ENCODE results near the gene CKB. TPM values are rescaled to one million over a fixed set of nuclear protein-coding genes. Genes with fewer than 3 reads are reported as not detected.

The CKB gene
- total RNA-seq, 6 donors from 2014 or later, result 168 to 303 (median 231) TPM

DNA sequence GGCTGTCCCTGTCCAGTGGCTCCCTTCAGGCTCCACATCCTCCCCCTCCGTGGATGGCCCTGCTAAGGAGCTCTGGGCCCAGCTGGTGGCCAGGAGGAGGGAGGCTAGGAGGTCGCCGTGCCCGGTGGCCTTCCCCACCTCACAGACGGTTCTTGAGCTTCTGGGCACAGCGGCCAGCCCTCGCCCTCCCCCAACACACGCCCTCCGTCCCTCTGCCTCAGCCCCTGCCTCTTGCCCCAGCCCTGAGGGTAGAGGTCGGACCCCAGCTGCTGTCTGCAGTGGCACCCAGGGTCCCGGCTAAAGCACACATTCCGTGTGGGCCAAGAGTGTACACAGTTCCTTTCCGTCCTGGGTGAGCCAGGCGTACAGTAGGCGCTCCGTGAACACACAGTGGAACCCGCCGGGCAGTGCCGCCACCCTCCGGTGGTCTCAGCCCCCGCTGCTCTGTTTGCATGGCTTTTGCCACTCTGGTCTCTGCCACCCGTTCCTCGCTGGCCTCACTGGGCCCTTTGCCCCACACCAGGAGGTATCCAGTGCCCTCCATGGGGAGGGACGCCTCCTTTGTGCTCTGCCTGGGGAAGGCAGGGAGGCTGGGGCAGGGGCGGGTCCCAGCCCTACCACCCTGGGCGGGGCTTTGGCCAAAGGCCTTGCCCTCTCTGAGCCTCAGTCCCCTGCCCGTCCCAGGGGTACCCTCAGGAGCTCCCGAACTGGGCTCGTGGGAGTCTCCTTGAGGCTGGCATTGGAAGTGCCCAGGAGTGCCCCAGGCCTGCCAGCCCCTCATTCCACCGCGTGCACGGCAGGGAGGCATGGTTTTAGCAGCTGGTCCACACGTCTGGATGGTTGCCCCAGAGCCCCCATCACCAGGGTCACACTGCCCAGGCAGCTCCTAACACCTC, 19.3 kb upstream of the CKB start:
- ATAC-seq (ENCODE audit: low FRiP score in 2 of 2) (no peak), DNase-seq (peak; percentile 38 to 77)
- peaks cover 49 to 70% (median 54%) of the 10 kb centered on the region in 4 donors for H3K4me1 ChIP-seq
- H3K27ac ChIP-seq, result peak overlapping the region; percentile 84 to 91 (median 88)
- no peak overlapping the region for H3K4me3 ChIP-seq
- H3K27me3 ChIP-seq, result no peaks in the 10 kb centered on the region
- 68 to 70% methylated on average over 15 to 22 of the region's 33 CpGs for WGBS, 2 donors
- H3K36me3 ChIP-seq, result no peaks in the 10 kb centered on the region
- TF ChIP-seq POLR2A (IDR thresholded peaks at IDR 0.05), result no peak
- TF ChIP-seq, protein P1, sequence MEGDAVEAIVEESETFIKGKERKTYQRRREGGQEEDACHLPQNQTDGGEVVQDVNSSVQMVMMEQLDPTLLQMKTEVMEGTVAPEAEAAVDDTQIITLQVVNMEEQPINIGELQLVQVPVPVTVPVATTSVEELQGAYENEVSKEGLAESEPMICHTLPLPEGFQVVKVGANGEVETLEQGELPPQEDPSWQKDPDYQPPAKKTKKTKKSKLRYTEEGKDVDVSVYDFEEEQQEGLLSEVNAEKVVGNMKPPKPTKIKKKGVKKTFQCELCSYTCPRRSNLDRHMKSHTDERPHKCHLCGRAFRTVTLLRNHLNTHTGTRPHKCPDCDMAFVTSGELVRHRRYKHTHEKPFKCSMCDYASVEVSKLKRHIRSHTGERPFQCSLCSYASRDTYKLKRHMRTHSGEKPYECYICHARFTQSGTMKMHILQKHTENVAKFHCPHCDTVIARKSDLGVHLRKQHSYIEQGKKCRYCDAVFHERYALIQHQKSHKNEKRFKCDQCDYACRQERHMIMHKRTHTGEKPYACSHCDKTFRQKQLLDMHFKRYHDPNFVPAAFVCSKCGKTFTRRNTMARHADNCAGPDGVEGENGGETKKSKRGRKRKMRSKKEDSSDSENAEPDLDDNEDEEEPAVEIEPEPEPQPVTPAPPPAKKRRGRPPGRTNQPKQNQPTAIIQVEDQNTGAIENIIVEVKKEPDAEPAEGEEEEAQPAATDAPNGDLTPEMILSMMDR (IDR thresholded peaks at IDR 0.05), result peak in 1 of 6 experiments; percentile 23
- H3K9me3 ChIP-seq, result no peaks in the 10 kb centered on the region

DNA sequence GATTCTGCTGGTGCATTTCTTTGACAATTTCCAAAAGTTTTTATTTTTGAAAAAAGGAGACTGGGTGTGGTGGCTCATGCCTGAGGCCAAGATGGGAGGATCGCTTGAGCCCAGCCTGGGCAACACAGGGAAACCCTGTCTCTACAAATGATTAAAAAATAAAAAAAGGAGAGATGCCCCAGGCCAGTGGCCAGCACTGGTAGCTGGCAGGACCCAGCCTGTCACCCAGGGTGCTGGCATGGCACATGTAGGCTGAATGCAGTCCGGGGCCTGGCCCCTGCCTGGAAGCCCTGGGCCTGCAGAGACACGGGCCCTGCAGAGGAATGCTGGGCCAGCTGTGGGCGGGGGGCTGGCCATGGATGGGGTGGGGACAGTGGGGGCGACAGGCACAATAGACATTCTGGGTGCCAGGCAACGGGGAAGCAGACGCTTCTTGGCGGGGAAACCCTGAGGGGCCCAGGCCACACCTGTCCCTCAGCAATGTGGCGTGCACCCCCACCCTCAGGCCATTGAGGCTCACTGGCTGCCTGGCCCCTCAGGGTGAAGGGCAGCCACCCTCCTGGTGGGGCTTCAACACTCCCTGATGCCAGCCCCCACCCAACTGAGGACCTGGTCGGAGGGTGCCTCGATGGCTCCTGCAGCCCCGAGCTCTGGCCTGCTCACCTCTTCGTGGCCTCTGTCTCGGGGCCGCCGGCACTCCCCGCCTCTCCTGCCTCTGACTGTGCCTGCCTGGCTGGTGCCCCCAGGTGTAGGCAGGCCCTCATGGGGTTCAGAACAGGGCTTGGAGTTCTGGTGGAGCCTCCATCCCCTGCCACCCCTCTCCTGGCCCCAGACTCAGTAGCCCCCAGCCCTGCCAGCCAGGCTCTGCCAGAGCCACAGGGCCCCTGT, 18.4 kb upstream of the CKB start:
- Histone ChIP-seq H3K27ac (peak overlapping the region; percentile 84 to 91 (median 88)), H3K4me1 (peaks cover 46 to 63% (median 49%) of the 10 kb centered on the region in 4 donors), H3K9me3 (no peaks in the 10 kb centered on the region), H3K27me3 (no peaks in the 10 kb centered on the region), H3K4me3 (no peak overlapping the region), H3K36me3 (no peaks in the 10 kb centered on the region)
- ATAC-seq (ENCODE audit: low FRiP score in 2 of 2), result no peak
- no peak for TF ChIP-seq POLR2A (IDR thresholded peaks at IDR 0.05)
- WGBS, 2 donors, result 30 to 69% methylated on average over 3 to 10 of the region's 17 CpGs
- peak in 1 of 2 donors; percentile 81 for DNase-seq

DNA sequence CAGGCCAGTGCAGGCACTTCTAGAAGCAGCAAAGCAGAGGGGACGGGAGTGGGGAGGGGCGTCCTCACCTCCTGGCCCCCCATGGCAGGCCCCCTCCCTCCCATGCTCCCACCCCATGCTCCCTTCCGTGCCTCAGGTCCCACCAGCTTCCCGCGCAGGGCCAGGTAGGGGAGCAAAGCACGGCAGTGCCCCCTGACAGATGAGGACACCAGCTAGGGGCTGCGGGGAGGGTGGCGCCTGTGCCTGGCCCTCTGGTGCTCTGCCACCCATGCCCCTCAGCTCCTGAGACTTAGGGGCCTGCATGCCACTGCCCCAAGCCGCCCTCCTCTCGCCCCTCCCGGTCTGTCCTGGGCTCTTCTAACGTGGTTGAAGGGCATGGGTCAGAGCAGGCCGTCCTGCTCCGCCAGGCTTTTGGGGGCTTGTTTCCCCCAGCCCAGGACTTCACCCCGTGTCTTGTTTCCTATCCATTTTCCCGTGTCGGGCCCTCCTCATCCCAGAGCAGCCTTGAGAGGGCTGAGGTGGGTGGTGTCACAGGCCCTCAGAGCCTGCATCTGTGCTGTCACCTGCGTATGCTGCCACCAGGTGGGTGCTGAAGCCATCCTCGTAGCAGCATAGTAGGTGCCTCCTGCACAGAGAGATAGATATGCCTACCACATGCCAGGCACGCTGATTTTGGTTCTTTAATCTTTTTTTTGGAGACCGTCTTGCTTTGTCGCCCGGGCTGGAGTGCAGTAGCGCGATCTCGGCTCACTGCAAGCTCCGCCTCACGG, 16.6 kb upstream of the CKB start:
- ATAC-seq (ENCODE audit: low FRiP score in 2 of 2) (no peak), DNase-seq (peak in 1 of 2 donors; percentile 75)
- no peaks in the 10 kb centered on the region for H3K9me3 ChIP-seq
- peak overlapping the region; percentile 66 to 91 (median 78) for H3K27ac ChIP-seq
- peaks cover 42 to 54% (median 47%) of the 10 kb centered on the region in 4 donors for H3K4me1 ChIP-seq
- TF ChIP-seq EP300 (IDR thresholded peaks at IDR 0.05), result no peak
- TF ChIP-seq POLR2AphosphoS5 (IDR thresholded peaks at IDR 0.05), result no peak
- TF ChIP-seq, protein P1 (IDR thresholded peaks at IDR 0.05), result peak in 1 of 6 experiments; percentile 14
- TF ChIP-seq POLR2A (IDR thresholded peaks at IDR 0.05), result no peak
- H3K36me3 ChIP-seq, result peaks cover 0 to 17% (median 7%) of the 10 kb centered on the region in 4 donors
- no peak overlapping the region for H3K4me3 ChIP-seq
- no peaks in the 10 kb centered on the region for H3K27me3 ChIP-seq
- 69 to 72% methylated on average over 26 to 28 of the region's 28 CpGs for WGBS, 2 donors

DNA sequence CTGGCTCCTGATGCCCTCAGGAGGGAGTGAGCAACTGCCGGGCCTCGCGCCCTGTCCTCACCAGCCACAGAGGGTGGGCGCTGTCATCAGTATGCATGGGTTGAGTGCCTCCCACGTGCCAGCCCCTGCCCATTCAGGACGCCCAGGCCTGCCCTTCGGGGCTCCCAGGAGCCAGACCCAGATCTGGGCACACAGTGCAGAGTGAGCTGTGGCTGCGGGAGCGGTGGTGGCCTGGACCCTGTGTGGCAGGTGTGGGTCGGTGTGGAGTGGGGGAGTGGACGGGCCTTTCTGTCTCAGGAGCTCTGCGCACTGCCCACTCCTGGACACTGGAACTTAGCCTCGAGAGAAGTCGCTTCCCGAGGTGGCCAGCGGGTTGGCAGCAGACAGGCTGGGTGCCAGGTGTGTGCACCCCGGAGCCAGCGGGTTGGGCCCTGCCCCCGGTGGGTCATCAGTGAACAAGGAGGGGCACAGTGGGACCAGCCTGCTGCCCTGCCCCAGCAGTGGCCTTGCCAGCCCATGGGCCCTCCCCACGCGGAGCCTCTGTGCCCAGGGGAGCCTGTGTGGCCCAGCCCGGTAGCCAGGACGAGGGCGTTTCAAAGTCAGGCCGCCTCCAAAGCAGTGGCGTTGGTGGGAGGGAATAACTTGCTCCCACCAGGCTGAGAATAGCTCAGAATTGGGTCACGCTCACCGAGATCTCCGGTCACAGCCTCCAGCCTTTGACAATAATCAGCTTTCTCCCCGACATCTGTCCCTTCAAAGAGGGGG, 15.8 kb upstream of the CKB start:
- Histone ChIP-seq H3K4me1 (peaks cover 35 to 47% (median 41%) of the 10 kb centered on the region in 4 donors), H3K4me3 (no peak overlapping the region), H3K9me3 (no peaks in the 10 kb centered on the region), H3K27me3 (no peaks in the 10 kb centered on the region), H3K27ac (peak overlapping the region; percentile 66 to 91 (median 78)), H3K36me3 (peaks cover 0 to 24% (median 11%) of the 10 kb centered on the region in 4 donors)
- DNase-seq (peak in 1 of 2 donors; percentile 82), ATAC-seq (ENCODE audit: low FRiP score in 2 of 2) (no peak)
- 34 to 65% methylated on average over 6 to 30 of the region's 30 CpGs for WGBS, 2 donors
- TF ChIP-seq POLR2AphosphoS5 (IDR thresholded peaks at IDR 0.05) (no peak), POLR2A (IDR thresholded peaks at IDR 0.05) (no peak), EP300 (IDR thresholded peaks at IDR 0.05) (no peak)
- TF ChIP-seq, protein P1 (IDR thresholded peaks at IDR 0.05), result no peak
